ENCODE data around the gene AQP12B. TPM values are rescaled to one million over a fixed set of nuclear protein-coding genes. Genes with fewer than 3 reads are reported as not detected.

Gene AQP12B
- total RNA-seq, 1 experiment from 2014 or later = not detected

- DNase-seq (ENCODE audit: low read depth) = no peak
These were observed 35.2 kb upstream of the AQP12B start for GRCh38 chr2:240717681-240718581.

- no peak for DNase-seq (ENCODE audit: low read depth)
These were observed 34.5 kb upstream of the AQP12B start for GRCh38 chr2:240717181-240717641.

- no peak for DNase-seq (ENCODE audit: low read depth)
These were observed 33.6 kb upstream of the AQP12B start for GRCh38 chr2:240716130-240716798.

GRCh38 chr2:240714747-240715725, 32.4 kb upstream of the AQP12B start:
- no peak for DNase-seq (ENCODE audit: low read depth)

- no peak for DNase-seq (ENCODE audit: low read depth)
These were observed 31.5 kb upstream of the AQP12B start for GRCh38 chr2:240713928-240714746.

- no peak for DNase-seq (ENCODE audit: low read depth)
These were observed 30.6 kb upstream of the AQP12B start for GRCh38 chr2:240713071-240713927.

- DNase-seq (ENCODE audit: low read depth) = no peak
These were observed 29.4 kb upstream of the AQP12B start for GRCh38 chr2:240712121-240712520.

- DNase-seq (ENCODE audit: low read depth) = no peak
These were observed 29.0 kb upstream of the AQP12B start for GRCh38 chr2:240711701-240712100.

GRCh38 chr2:240711296-240711695, 28.6 kb upstream of the AQP12B start:
- no peak for DNase-seq (ENCODE audit: low read depth)

- no peak for DNase-seq (ENCODE audit: low read depth)
These were observed 25.8 kb upstream of the AQP12B start for GRCh38 chr2:240708457-240708856.

GRCh38 chr2:240707821-240708220, 25.1 kb upstream of the AQP12B start:
- DNase-seq (ENCODE audit: low read depth) = no peak

- DNase-seq (ENCODE audit: low read depth) = no peak
These were observed 24.5 kb upstream of the AQP12B start for GRCh38 chr2:240707043-240707756.

- DNase-seq (ENCODE audit: low read depth) = no peak
These were observed 22.6 kb upstream of the AQP12B start for GRCh38 chr2:240705204-240705791.

GRCh38 chr2:240704651-240705050, 22.0 kb upstream of the AQP12B start:
- DNase-seq (ENCODE audit: low read depth) = no peak

- DNase-seq (ENCODE audit: low read depth) = no peak
These were observed 21.0 kb upstream of the AQP12B start for GRCh38 chr2:240703417-240704341.

- no peak for DNase-seq (ENCODE audit: low read depth)
These were observed 19.9 kb upstream of the AQP12B start for GRCh38 chr2:240702640-240703011.

GRCh38 chr2:240701736-240702639, 19.3 kb upstream of the AQP12B start:
- no peak for DNase-seq (ENCODE audit: low read depth)
